HG03575 (cell line): ENCODE data around the gene CYP2R1.

Experiments used
- ATAC-seq: cut with Tn5 transposase; IDR thresholded peaks from one replicate; pipeline ENCODE4 v1.9.1; 2021; ENCODE audit not compliant: unreplicated experiment, insufficient number of reproducible peaks, low FRiP score; ENCODE audit errors: extremely low read depth

Gene CYP2R1

DNA sequence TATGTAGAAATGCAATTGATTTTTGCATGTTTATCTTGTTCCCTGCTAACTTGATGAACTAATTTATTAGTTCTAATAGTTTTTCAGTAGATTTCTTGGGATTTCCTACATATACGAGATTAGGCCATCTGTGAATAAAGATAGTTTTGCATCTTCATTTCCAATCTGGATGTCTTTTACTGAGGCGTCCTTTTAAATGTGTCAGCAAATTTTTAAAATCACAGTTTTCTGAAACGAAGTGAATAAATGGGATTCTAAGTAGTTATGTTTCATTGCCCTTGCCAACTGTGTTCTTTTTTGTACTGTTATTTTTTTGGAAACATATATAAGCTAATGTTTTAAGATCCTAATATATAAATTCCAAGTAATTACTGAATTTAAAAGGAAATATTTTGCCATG, 50.0 kb downstream of the CYP2R1 start:
- no peak for ATAC-seq

GRCh38 chr11:14835496-14836492, 56.2 kb downstream of the CYP2R1 start:
- no peak for ATAC-seq
